SK-N-SH (cell line): ENCODE results near the gene TMPRSS11D. TPM values are rescaled to one million over a fixed set of nuclear protein-coding genes. Genes with fewer than 3 reads are reported as not detected.
A peak's percentile ranks its signal among the peaks of the same experiment; 100 is the strongest.

Experiments
- CTCF ChIA-PET: fragments of 300-600, 350-600 bp; formaldehyde crosslinking; extraction: SDS; loops from one replicate; lab custom pipeline; 2021; lab: Yijun Ruan, JAX
- POLR2A ChIA-PET: fragments of 350-600 bp; sonication (Branson Sonifier 250); formaldehyde crosslinking; extraction: SDS; loops from one replicate; lab custom pipeline; 2020; ENCODE audit warnings: antibody characterized with exemption, inconsistent platforms; lab: Yijun Ruan, JAX
- DNase-seq: peaks from one replicate; pipeline ENCODE4 v3.0.0; 2012
- H2AFZ ChIP-seq: fragments of 200-600 bp; sonication (generic); 2 replicates; pipeline ENCODE4 v1.8.1; 2016; ENCODE audit warnings: antibody characterized with exemption, mild to moderate bottlenecking, low read depth
- H3F3A ChIP-seq: fragments of 200-600 bp; sonication (generic); replicated peaks from 2 replicates; pipeline ENCODE3; 2016; ENCODE audit warnings: antibody characterized with exemption, mild to moderate bottlenecking; ENCODE audit not compliant: insufficient read depth
- H3K27ac ChIP-seq, 2 experiments: fragments of 200-500 bp in 1 of 2; fragments of 200-600 bp in 1 of 2; sonication (Bioruptor generic) in 1 of 2; sonication (generic), shearing (Covaris generic) in 1 of 2; 2 replicates each; pipeline versions ENCODE4 v1.5.1 to v1.6.1; 2014 to 2016; ENCODE audit warnings: low read depth in 2 of 2, inconsistent platforms in 1 of 2, low read length in 1 of 2, mild to moderate bottlenecking in 1 of 2, mixed read lengths in 1 of 2
- H3K27me3 ChIP-seq: fragments of 200-600 bp; sonication (generic), shearing (Covaris generic); 2 replicates; pipeline ENCODE4 v1.6.1; 2016; ENCODE audit warnings: mixed run types; ENCODE audit not compliant: insufficient read depth
- H3K36me3 ChIP-seq, 2 experiments: fragments of 200-500 bp in 1 of 2; fragments of 200-600 bp in 1 of 2; sonication (Bioruptor generic) in 1 of 2; sonication (generic) in 1 of 2; replicated peaks in 1 of 2; 2 replicates each; pipeline versions ENCODE3 to v1.5.1; 2014 to 2016; ENCODE audit warnings: low read length in 1 of 2, mild to moderate bottlenecking in 1 of 2; ENCODE audit not compliant: insufficient read depth in 2 of 2, control insufficient read depth in 1 of 2
- H3K4me1 ChIP-seq, 2 experiments: fragments of 200-500 bp in 1 of 2; fragments of 200-600 bp in 1 of 2; sonication (Bioruptor generic) in 1 of 2; sonication (generic), shearing (Covaris generic) in 1 of 2; 2 replicates each; pipeline versions ENCODE4 v1.5.1 to v1.6.1; 2014 to 2016; ENCODE audit warnings: low read depth in 1 of 2, low read length in 1 of 2, mixed run types in 1 of 2; ENCODE audit not compliant: insufficient read depth in 2 of 2, control insufficient read depth in 1 of 2
- H3K4me2 ChIP-seq: fragments of 200-600 bp; sonication (generic), shearing (Covaris generic); 2 replicates; pipeline ENCODE4 v1.6.1; 2017; ENCODE audit warnings: mixed run types
- H3K4me3 ChIP-seq, 2 experiments: fragments of 200-500 bp in 1 of 2; fragments of 200-600 bp in 1 of 2; sonication (Bioruptor generic) in 1 of 2; sonication (generic), shearing (Covaris generic) in 1 of 2; 2 replicates each; pipeline versions ENCODE4 v1.5.1 to v1.8.1; 2014 to 2016; ENCODE audit warnings: low read depth in 2 of 2, inconsistent platforms in 1 of 2, low read length in 1 of 2, mild to moderate bottlenecking in 1 of 2, mixed read lengths in 1 of 2, moderate library complexity in 1 of 2
- H3K79me2 ChIP-seq: fragments of 200-600 bp; sonication (generic); 2 replicates; pipeline ENCODE4 v1.8.1; 2017; ENCODE audit warnings: mild to moderate bottlenecking; ENCODE audit not compliant: insufficient read depth
- H3K9ac ChIP-seq: fragments of 200-600 bp; sonication (generic); 2 replicates; pipeline ENCODE4 v1.6.1; 2017; ENCODE audit warnings: mixed run types
- H3K9me2 ChIP-seq: fragments of 200-600 bp; sonication (generic); 2 replicates; pipeline ENCODE4 v1.6.1; 2017; ENCODE audit warnings: mixed run types
- H3K9me3 ChIP-seq: fragments of 200-600 bp; sonication (generic); 2 replicates; pipeline ENCODE4 v1.6.1; 2017; ENCODE audit warnings: mixed run types, mild to moderate bottlenecking, moderate library complexity
- H4K20me1 ChIP-seq: fragments of 200-600 bp; sonication (generic); 2 replicates; pipeline ENCODE4 v1.6.1; 2017; ENCODE audit warnings: mild to moderate bottlenecking, mixed run types; ENCODE audit not compliant: insufficient read depth
- EP300 ChIP-seq, 2 experiments: IDR thresholded peaks; 2 replicates each; pipeline versions ENCODE4 v1.4.0 to v1.6.1; 2012; ENCODE audit warnings: borderline replicate concordance in 1 of 2, low read depth in 1 of 2, low read length in 1 of 2
- EZH2phosphoT487 ChIP-seq: fragments of 200-600 bp; sonication (generic); IDR thresholded peaks from 2 replicates; pipeline ENCODE4 v1.6.1; 2017; ENCODE audit warnings: low read depth, mixed run types, mild to moderate bottlenecking, antibody characterized with exemption, moderate library complexity, borderline replicate concordance
- FOSL2 ChIP-seq: IDR thresholded peaks from 2 replicates; pipeline ENCODE4 v1.4.0; 2012; ENCODE audit warnings: low read depth, mild to moderate bottlenecking, moderate library complexity, borderline replicate concordance
- JUND ChIP-seq: IDR thresholded peaks from 2 replicates; pipeline ENCODE4 v1.4.0; 2012
- MEF2A ChIP-seq: IDR thresholded peaks from 2 replicates; pipeline ENCODE4 v1.4.0; 2012; ENCODE audit warnings: low read depth, borderline replicate concordance
- MXI1 ChIP-seq: IDR thresholded peaks from 2 replicates; pipeline ENCODE4 v1.6.1; 2012; ENCODE audit warnings: mild to moderate bottlenecking, low read depth, low read length, improper control_type of control experiment
- NFIC ChIP-seq: IDR thresholded peaks from 2 replicates; pipeline ENCODE4 v1.4.0; 2012; ENCODE audit warnings: borderline replicate concordance
- NRF1 ChIP-seq: IDR thresholded peaks from 2 replicates; pipeline ENCODE4 v1.6.1; 2012; ENCODE audit warnings: low read depth, mild to moderate bottlenecking, low read length
- POLR2AphosphoS5 ChIP-seq: IDR thresholded peaks from 2 replicates; pipeline ENCODE4 v1.6.1; 2012; ENCODE audit warnings: low read depth, low read length
- RAD21 ChIP-seq: IDR thresholded peaks from 2 replicates; pipeline ENCODE4 v1.6.1; 2012; ENCODE audit warnings: mild to moderate bottlenecking, low read length
- RFX5 ChIP-seq: IDR thresholded peaks from 2 replicates; pipeline ENCODE4 v1.6.1; 2012; ENCODE audit warnings: mild to moderate bottlenecking, improper control_type of control experiment, low read length
- TCF12 ChIP-seq: IDR thresholded peaks from 2 replicates; pipeline ENCODE4 v1.4.0; 2012
- TEAD4 ChIP-seq: IDR thresholded peaks from 2 replicates; pipeline ENCODE4 v1.4.0; 2012; ENCODE audit warnings: mild to moderate bottlenecking, borderline replicate concordance; ENCODE audit not compliant: insufficient read depth
- WGBS: methylation state at CpG from one replicate; pipeline ENCODE4 v1.1.6; 2017; ENCODE audit warnings: low lambda C conversion rate; 5-methylcytosine and 5-hydroxymethylcytosine counted together
- polyA plus RNA-seq, 3 experiments: library from polyadenylated mRNA; depleted of rRNA; stranded (reverse); fragments of >200 nt; gene quantifications; 2 replicates each; pipeline ENCODE4 v1.2.3, GENCODE V29; 2012
- TF ChIP-seq, protein P1 (sequence below): IDR thresholded peaks from 2 replicates; pipeline ENCODE4 v1.4.0; 2012; ENCODE audit warnings: low read depth
- TF ChIP-seq, protein P2 (sequence below): IDR thresholded peaks from 2 replicates; pipeline ENCODE4 v1.4.0; 2012; ENCODE audit warnings: low read depth, borderline replicate concordance
- TF ChIP-seq, protein P3 (sequence below): IDR thresholded peaks from 2 replicates; pipeline ENCODE4; 2012
- TF ChIP-seq, protein P4 (sequence below): fragments of 150-350 bp; IDR thresholded peaks from 2 replicates; pipeline ENCODE4 v1.6.1; 2017; ENCODE audit warnings: antibody characterized with exemption, low read length, low read depth, borderline replicate concordance

TMPRSS11D gene, protein sequence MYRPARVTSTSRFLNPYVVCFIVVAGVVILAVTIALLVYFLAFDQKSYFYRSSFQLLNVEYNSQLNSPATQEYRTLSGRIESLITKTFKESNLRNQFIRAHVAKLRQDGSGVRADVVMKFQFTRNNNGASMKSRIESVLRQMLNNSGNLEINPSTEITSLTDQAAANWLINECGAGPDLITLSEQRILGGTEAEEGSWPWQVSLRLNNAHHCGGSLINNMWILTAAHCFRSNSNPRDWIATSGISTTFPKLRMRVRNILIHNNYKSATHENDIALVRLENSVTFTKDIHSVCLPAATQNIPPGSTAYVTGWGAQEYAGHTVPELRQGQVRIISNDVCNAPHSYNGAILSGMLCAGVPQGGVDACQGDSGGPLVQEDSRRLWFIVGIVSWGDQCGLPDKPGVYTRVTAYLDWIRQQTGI
- 0.02 TPM in 1 of 2 replicates, not detected in the other for polyA plus RNA-seq (2012; rRNA removed)
- 0.01 and 0.03 TPM in 2 replicates for polyA plus RNA-seq (2012; cell fraction: cytosol; rRNA removed)
- polyA plus RNA-seq (2012; cell fraction: nucleus; rRNA removed) = not detected in 2 replicates

DNA sequence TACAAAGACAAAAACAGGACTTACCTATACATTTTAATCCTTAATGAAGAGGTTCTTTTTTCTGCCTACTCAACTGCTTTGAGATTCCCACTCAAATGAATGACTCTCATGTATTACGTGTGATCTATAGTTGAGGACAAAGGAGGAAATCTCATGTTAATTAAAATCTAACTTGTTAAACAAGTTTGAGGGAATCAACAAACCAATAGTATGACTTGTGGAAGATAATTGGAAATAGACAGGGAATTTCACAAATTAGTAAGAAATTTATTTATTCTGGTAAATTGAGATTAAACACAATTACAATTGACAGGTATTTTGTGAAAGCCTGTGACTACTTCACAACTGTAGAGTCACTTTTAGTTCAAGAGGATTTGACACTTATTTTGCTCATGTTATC lies at the start of gene TMPRSS11D:
TMPRSS11D (minus strand) TSS at position 101 of the 400 bp plus-strand sequence; CDS start at position 32, 69 bp downstream.
- Histone ChIP-seq H3K9me2 (no peaks in the 10 kb centered on the region; the same call in 1 of the 2 replicates), H3K9ac (no peak within 1 kb of the TSS), H2AFZ (no peak within 1 kb of the TSS; the same call in 1 of the 2 replicates), H3K4me2 (no peak within 1 kb of the TSS), H3K36me3 (no peaks in the 10 kb centered on the region), H3K27me3 (no peaks in the 10 kb centered on the region), H3K4me1 (peaks cover 0 to 8% of the 10 kb centered on the region in 2 experiments; a peak in 2 of 4 replicates), H3K4me3 (no peak within 1 kb of the TSS), H4K20me1 (no peaks in the 10 kb centered on the region), H3F3A (peaks cover 19% of the 10 kb centered on the region), H3K9me3 (no peaks in the 10 kb centered on the region), H3K79me2 (no peaks in the 10 kb centered on the region), H3K27ac (peak within 1 kb of the TSS in 1 of 2 experiments; percentile 86; a peak in 1 of 4 replicates)
- WGBS = 89% methylated on average over 1 of the region's 1 CpG
- ChIA-PET POLR2A (no interaction called here), CTCF (interaction anchor here (0.9 kb wide), 1 partner anchor 16 kb away, joined by 3 read pairs; no protein-coding TSS in a partner anchor)
- no peak for DNase-seq
- TF ChIP-seq FOSL2 (no peak), JUND (no peak), EZH2phosphoT487 (no peak), TEAD4 (no peak), NRF1 (no peak), POLR2AphosphoS5 (no peak), MEF2A (no peak), EP300 (IDR thresholded peaks at IDR 0.05; ENCODE audit: borderline replicate concordance in 1 of 2, low read depth in 1 of 2, low read length in 1 of 2) (no peak), RAD21 (no peak), TCF12 (no peak), RFX5 (no peak), NFIC (no peak), MXI1 (no peak)
- TF ChIP-seq, protein P1, sequence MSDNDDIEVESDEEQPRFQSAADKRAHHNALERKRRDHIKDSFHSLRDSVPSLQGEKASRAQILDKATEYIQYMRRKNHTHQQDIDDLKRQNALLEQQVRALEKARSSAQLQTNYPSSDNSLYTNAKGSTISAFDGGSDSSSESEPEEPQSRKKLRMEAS = no peak
- TF ChIP-seq, protein P2, sequence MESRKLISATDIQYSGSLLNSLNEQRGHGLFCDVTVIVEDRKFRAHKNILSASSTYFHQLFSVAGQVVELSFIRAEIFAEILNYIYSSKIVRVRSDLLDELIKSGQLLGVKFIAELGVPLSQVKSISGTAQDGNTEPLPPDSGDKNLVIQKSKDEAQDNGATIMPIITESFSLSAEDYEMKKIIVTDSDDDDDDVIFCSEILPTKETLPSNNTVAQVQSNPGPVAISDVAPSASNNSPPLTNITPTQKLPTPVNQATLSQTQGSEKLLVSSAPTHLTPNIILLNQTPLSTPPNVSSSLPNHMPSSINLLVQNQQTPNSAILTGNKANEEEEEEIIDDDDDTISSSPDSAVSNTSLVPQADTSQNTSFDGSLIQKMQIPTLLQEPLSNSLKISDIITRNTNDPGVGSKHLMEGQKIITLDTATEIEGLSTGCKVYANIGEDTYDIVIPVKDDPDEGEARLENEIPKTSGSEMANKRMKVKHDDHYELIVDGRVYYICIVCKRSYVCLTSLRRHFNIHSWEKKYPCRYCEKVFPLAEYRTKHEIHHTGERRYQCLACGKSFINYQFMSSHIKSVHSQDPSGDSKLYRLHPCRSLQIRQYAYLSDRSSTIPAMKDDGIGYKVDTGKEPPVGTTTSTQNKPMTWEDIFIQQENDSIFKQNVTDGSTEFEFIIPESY = no peak
- TF ChIP-seq, protein P3, sequence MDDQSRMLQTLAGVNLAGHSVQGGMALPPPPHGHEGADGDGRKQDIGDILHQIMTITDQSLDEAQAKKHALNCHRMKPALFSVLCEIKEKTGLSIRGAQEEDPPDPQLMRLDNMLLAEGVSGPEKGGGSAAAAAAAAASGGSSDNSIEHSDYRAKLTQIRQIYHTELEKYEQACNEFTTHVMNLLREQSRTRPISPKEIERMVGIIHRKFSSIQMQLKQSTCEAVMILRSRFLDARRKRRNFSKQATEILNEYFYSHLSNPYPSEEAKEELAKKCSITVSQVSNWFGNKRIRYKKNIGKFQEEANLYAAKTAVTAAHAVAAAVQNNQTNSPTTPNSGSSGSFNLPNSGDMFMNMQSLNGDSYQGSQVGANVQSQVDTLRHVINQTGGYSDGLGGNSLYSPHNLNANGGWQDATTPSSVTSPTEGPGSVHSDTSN = no peak
- TF ChIP-seq, protein P4, sequence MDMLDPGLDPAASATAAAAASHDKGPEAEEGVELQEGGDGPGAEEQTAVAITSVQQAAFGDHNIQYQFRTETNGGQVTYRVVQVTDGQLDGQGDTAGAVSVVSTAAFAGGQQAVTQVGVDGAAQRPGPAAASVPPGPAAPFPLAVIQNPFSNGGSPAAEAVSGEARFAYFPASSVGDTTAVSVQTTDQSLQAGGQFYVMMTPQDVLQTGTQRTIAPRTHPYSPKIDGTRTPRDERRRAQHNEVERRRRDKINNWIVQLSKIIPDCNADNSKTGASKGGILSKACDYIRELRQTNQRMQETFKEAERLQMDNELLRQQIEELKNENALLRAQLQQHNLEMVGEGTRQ = no peak
